ENCODE results near the gene C3orf18.

The C3orf18 gene

GRCh38 chr3:50510325-50510724, 57.2 kb downstream of the C3orf18 start:
- ATAC-seq (replicated peaks) = no peak
- Mint-ChIP-seq H3K4me3 (no peak overlapping the region), H3K9me3 (no peaks in the 10 kb centered on the region), H3K36me3 (ENCODE audit: insufficient read depth) (no peaks in the 10 kb centered on the region), H3K27ac (no peak overlapping the region), H3K4me1 (ENCODE audit: low read depth in 2 of 2) (peaks cover 0 to 8% of the 10 kb centered on the region in 2 donors), H3K27me3 (peaks cover 0 to 9% of the 10 kb centered on the region in 2 donors)
- no peak for DNase-seq

GRCh38 chr3:50509715-50510114, 57.8 kb downstream of the C3orf18 start:
- Mint-ChIP-seq H3K27me3 (peaks cover 0 to 9% of the 10 kb centered on the region in 2 donors), H3K27ac (no peak overlapping the region), H3K36me3 (ENCODE audit: insufficient read depth) (no peaks in the 10 kb centered on the region), H3K4me3 (no peak overlapping the region), H3K4me1 (ENCODE audit: low read depth in 2 of 2) (peaks cover 0 to 8% of the 10 kb centered on the region in 2 donors), H3K9me3 (no peaks in the 10 kb centered on the region)
- DNase-seq (no peak), ATAC-seq (replicated peaks) (no peak)

GRCh38 chr3:50508821-50509220, 58.7 kb downstream of the C3orf18 start:
- Mint-ChIP-seq H3K36me3 (ENCODE audit: insufficient read depth) (peaks cover 4% of the 10 kb centered on the region), H3K27me3 (peaks cover 0 to 9% of the 10 kb centered on the region in 2 donors), H3K4me1 (ENCODE audit: low read depth in 2 of 2) (peaks cover 0 to 13% of the 10 kb centered on the region in 2 donors), H3K27ac (no peak overlapping the region), H3K9me3 (no peaks in the 10 kb centered on the region), H3K4me3 (no peak overlapping the region)
- DNase-seq (no peak), ATAC-seq (replicated peaks) (no peak)
